NCI-H2227 (cell line): ENCODE measurements around the gene LYPD1.

Experiments used
- DNase-seq: peaks from one replicate; lab custom pipeline; 2025; ENCODE audit not compliant: unreplicated experiment; lab: John Stamatoyannopoulos, UW

The LYPD1 gene

DNA sequence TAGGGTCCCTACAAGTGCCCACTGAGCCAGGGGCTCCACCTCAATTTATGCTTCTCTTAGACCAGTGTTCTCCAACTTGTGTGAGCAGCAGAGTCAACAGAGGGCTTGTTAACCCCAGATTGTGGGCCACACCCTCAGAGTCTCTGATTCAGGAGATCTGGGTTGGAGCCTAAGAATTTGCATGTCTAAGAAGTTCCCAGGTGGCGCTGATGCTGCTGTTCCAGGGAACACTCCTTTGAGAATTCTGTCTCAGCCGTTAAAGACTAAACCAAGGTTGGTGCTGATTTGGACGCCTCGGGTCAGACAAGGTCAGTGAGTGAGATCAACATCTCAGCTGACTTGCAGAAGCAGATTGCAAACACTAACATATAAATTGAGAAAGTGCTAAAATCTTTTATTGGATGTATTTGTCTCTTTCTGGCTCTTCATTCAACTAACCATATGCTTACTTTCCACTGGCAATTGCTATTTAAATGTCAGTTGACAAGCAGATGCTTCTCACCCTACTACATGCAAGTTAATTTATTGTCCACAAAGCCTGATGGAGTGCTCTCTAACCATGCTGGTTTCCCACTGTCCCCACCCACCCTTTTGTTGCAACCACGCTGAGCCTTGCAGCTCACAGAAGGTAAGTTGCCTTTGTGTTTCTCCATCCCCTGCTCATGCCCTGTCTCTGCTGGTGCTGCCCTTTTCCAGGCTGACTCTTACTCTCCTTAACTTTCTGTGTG lies 31.5 kb downstream of the LYPD1 start:
- no peak for DNase-seq

DNA sequence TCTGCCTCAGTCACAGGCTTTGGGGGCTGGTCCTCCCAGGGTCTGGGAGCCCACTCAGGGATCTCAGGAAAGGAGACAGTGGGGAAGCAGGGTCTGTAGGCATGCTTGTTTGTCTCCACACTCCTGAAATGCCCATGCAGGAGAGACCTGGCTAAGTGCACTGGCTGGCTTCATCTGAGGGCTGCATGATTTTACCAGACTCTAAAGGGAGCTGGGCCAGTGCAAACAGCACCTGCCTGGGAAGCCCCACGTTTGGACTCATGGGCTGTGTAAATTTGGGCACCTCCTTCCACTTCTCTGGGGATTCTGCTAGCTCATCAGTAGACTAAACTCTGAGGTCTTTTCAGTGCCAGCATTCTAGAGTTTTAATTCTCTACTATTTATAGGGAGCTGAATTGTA lies 33.7 kb downstream of the LYPD1 start:
- no peak for DNase-seq

- no peak for DNase-seq
Measured at GRCh38 chr2:132633635-132634034, 36.4 kb downstream of the LYPD1 start.

DNA sequence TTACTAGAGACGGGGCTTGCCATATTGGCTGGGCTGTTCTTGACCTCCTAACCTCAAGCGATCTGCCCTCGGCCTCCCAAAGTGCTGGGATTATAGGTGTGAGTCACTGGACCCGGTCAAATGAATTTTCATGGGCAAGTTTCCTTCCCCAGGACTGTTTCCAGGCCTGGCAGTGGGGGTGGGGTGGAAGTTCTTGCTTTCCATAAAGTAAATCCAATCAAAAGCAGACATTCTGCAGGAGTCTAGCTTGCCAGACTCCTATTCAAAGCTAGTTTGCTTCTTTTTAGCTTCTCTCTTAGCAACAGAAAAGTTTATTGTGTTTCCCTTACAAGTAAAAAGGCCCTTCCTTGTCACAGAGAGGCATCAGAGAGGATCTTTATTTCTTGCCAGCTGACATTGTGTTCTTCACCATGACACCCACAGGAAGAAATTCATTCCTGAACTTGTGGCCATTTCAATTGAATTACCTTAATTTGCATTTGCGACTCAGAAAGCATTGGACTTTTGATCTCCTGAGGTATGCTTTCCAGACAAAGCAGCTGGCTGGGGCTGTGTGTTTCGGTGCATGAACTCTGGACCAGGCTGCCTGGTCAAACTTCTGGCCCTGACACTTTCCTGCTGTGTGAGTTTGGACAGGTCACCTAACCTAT lies 37.9 kb downstream of the LYPD1 start:
- DNase-seq = no peak

DNA sequence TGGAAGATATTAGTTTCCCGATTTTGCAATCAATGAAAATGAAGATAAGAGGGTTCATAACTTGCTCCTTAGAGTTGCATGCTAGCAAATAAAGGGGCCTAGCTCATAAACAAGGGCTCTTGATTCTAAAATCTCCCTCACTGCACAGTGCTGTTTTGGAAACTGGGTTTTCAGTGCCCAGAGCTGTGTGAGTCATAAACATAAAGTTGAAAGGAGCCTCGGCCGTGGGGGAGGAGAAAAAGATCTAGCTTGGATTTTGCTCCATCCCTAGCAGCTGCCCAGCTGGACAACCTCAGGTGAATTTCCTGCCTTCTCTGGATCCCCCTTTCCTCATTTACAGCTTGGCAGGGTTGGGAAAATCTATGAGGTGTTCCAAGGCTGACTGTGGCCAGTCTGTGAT lies 42.5 kb downstream of the LYPD1 start:
- DNase-seq = no peak

DNA sequence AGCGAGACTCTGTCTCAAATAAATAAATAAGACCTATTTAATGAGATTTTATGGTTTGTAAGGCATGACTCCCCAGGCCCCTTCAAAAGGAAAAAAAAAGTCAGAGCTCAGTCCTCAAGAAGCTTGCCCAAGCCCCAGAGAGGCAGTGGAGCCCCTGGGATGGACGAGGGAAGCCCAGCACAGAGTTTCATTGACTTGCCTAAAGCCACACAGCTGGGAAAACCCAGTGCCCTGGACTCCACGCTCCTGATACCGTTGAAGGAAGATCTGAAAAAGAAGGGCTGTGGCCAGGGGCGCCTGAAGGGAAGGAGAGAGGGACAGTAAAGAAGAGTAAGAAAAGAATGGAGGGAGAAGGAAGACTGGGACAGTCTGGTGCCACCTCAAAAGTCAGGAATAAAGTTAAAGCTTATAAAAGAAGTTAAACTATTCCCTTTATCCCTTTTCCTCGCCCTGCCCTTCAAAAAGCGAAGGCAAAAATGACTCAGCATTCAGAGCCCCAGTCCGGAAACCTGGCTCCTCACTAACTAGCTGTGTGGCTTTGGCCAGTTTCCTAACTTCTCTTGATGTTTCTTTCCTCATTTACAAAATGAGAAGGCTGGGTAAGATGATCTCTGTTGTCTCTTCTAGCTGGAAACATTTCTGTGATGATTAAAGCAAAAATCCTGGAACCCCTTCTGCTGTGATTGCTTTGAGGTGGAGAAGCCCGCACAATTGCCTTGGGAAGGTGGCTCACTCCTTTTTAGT lies 46.7 kb downstream of the LYPD1 start:
- DNase-seq = no peak

GRCh38 chr2:132621131-132621875 lies 48.7 kb downstream of the LYPD1 start:
- DNase-seq = no peak

DNA sequence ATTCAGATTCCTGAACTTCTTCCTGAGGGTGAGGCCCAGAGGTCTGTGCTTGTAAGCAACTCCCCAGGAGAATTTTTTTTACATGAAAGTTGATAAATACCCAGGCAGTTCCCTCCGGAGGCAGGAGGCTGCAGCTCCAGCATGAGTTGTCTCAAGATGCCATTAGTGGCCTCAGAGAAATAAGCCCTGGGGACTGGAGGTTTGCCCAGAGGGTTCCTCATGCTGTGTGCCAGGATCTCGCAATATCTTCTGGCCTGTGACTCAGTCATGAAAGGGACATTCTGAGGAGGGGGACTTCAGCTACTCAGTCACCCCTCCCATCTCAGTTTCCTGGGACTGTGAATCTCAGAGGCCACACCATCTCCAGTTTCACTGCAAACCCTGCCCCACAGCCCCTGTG lies 49.9 kb downstream of the LYPD1 start:
- no peak for DNase-seq

DNA sequence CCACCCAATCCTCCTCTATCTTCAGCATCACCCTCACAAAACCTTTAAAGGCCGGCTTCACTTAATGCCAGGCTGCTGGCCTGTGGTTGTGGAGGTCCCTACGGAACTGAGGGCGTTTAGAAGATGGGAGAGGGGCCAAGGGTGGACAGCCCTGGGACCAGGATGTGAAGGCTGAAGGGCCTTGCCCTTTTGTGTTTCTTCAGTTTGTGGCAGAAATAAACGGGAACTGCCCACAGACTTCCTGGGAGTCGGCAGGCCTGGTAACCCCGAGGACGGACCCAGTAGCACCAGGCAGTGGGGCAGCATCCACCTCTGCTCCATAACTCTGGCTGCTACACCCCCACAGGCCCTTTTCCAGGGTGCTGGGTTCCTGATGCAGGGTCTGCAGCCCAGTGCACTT lies 51.3 kb downstream of the LYPD1 start:
- no peak for DNase-seq

DNA sequence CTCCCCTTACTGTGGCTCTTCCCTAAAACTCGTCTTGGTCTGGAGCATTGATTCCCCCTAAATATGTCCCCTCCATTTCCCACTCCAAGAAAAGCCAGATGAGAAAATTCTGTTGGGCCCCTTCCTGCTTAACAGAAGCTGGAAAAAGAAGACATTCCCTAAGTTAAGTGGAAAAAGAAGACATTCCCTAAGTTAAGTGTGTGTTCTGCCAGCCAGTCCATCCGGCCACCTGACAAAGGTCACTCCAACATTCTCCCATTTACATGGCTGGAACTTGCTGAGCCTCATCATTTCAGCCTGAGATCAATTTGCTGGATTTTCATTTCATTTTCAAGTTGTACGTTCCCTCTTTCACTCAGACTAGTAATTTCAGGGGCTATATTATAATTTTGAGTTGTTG lies 52.0 kb downstream of the LYPD1 start:
- DNase-seq = no peak

- no peak for DNase-seq
Measured at GRCh38 chr2:132615329-132616085, 54.5 kb downstream of the LYPD1 start.

- no peak for DNase-seq
Measured at GRCh38 chr2:132611719-132612118, 58.3 kb downstream of the LYPD1 start.

DNA sequence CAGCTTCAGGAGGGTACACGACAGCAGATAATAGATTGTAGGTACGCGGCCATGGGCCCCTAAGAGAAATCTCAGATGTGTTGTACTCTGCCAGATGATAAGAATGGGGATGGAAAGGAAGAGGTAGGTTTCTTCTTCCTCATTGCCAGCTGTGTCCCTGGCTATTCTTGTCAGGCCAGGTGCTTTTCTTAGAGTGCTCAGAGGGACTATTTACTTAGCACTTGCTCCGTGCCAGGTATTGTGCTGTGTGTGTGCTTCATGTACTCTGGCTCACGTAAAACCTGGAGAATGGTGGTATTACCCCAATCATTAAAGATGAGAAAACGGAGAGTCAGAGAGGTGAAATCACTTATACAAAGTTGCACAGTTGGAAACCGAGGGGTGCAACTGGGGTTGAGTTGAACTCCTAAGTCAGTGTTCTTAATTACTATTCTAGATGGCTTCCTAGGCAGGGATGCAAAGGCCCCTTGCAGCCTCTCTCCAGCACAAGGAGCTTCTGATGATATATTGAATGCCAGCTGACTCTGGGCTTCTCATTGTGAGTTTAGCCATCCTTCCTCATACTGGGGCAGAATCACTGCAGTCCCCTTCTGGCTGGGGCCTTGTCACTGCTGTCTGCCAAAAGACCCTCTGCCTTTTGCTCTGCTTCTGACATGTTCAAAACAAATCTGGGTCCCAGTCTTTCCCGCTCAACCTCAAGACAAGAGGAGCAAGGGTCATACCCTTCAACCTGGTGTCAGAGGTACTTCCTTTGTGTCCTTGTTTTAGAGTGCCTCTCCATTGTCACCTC lies 60.7 kb downstream of the LYPD1 start:
- no peak for DNase-seq

DNA sequence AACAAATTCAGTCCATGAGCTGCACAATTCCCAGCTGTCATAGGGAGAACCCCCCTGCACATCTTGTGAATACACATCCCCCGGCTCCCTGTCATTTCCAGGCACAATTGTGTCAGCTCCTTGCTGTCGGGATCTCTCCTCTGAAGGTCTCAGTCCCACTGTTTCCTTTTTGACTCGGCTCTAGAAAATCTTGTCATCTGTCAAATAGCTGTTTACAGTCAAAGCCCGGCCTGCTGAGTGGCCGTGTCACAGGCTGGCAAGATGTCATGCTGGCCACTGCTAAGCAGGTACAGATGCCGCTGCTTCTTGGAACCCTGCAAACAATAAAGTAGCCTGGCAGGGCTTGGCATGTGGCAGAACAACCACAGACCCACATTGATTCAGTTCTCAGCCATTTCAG lies 61.7 kb downstream of the LYPD1 start:
- no peak for DNase-seq

- DNase-seq = peak; percentile 46
Measured at GRCh38 chr2:132607426-132608090, 62.4 kb downstream of the LYPD1 start.

DNA sequence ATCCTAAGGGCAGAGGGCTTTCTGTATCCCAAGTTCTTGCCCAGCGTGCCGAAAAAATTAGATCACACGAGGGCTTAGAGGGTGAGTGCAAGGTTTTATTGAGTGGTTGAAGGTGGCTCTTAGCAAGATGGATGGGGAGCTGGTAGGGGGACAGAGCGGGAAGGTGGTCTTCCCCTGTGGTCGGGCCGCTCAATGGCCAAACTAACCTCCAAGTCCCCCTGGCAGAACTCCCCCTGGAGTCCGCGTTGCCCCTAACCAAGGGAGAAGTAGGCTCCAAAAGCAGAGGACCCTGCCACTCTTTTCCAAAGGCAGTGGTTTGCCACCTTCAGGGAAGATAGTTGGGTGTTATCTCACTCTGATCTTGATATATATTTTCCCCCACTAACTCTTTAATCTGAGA lies 63.4 kb downstream of the LYPD1 start:
- no peak for DNase-seq

DNA sequence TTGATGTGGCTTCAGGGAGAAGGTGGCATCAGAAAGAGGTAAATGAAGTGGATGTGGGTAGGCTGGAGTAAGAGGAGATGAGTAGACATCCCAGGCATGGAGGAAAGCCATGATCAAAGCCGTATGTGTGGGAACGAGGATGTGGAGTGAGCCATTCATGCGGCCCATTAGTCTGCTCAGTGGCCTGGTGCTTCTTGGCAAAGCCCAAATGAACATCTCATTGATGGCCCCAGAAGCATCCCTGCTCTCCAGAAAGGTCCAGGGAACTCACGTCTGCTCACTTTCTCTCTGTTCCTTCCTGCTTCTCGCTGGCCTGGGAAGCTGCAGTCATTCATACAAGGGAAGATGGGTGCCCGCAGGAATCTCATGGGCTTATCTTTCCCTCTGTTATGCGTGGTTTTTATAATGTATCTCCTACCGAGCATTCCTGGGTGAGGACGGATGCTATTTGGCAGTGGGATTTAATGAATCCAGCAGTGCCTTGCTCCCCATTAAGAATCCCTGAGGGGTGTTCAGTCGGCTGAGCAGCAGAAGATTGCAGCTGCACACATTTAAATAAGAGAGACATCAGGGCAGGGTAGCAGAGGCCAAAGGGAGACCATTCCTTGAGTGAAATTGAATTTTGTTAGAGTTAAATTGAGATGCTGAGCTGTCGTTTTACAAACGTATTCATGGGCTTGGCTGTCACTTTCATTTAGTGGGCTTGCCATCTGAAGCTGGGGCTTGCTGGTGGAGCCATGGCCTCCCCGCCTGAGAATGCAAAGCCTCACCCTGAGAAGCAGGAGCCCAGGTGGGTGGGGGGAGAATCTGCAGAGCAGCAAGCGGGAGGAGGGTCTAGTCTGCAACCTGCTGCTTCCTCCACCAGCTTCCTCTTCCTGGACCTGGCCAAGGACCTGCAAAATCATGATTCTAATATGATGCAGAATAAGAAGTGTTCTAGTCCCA lies 64.5 kb downstream of the LYPD1 start:
- DNase-seq = no peak

- DNase-seq = no peak
Measured at GRCh38 chr2:132604561-132604960, 65.4 kb downstream of the LYPD1 start.
